Suprapubic skin (tissue), 4 donors: ENCODE data around the gene LRP6. TPM values are rescaled to one million over a fixed set of nuclear protein-coding genes. Genes with fewer than 3 reads are reported as not detected.

ENCODE experiments used
- DNase-seq, 2 donors: peaks; one replicate each; pipeline ENCODE4 v3.0.0-alpha.2; 2019; ENCODE audit warnings: low spot score in 2 of 2
- H3K27ac ChIP-seq: fragments of 200-600 bp; sonication (generic); one replicate; pipeline ENCODE4 v1.5.1; 2019
- H3K27me3 ChIP-seq: fragments of 200-600 bp; sonication (generic); one replicate; pipeline ENCODE4 v1.5.1; 2019
- H3K36me3 ChIP-seq: fragments of 200-600 bp; sonication (generic); one replicate; pipeline ENCODE4 v1.5.1; 2019
- H3K4me1 ChIP-seq: fragments of 200-600 bp; sonication (generic); one replicate; pipeline ENCODE4 v1.5.1; 2019
- H3K4me3 ChIP-seq: fragments of 200-600 bp; sonication (generic); one replicate; pipeline ENCODE4 v1.5.1; 2019; ENCODE audit warnings: mild to moderate bottlenecking
- H3K9me3 ChIP-seq: fragments of 200-600 bp; sonication (generic); one replicate; pipeline ENCODE4 v1.5.1; 2019
- EP300 ChIP-seq: sonication (generic); formaldehyde crosslinking; IDR thresholded peaks from one replicate; pipeline ENCODE4 v1.6.1; 2017; ENCODE audit warnings: antibody characterized with exemption
- POLR2A ChIP-seq, 2 donors: fragments of 450-650 bp; IDR thresholded peaks; one replicate each; pipeline ENCODE4 v1.6.1; 2017; ENCODE audit warnings: antibody characterized with exemption in 2 of 2, mild to moderate bottlenecking in 2 of 2, moderate library complexity in 2 of 2
- POLR2AphosphoS5 ChIP-seq, 3 donors: sonication (generic); formaldehyde crosslinking; IDR thresholded peaks; one replicate each; pipeline ENCODE4 v1.6.1; 2017; ENCODE audit warnings: antibody characterized with exemption in 3 of 3
- WGBS: methylation state at CpG from one replicate; pipeline ENCODE4 v1.1.5; 2018; 5-methylcytosine and 5-hydroxymethylcytosine counted together
- total RNA-seq, 4 donors: library from RNA; depleted of rRNA; stranded (reverse); fragments of >200 nt; gene quantifications; one replicate each; pipeline ENCODE4 v1.1.0, GENCODE V29; 2016
- TF ChIP-seq, protein P1 (sequence below), 2 donors: fragments of 200-600 bp in 1 of 2; fragments of 450-650 bp in 1 of 2; sonication (generic) in 1 of 2; IDR thresholded peaks; one replicate each; pipeline ENCODE4 v1.5.1; 2016 to 2019; ENCODE audit warnings: antibody characterized with exemption in 2 of 2, mild to moderate bottlenecking in 1 of 2, moderate library complexity in 1 of 2

LRP6 gene
- total RNA-seq, 4 donors from 2014 or later: 13.3 to 39.9 (median 33.9) TPM

DNA sequence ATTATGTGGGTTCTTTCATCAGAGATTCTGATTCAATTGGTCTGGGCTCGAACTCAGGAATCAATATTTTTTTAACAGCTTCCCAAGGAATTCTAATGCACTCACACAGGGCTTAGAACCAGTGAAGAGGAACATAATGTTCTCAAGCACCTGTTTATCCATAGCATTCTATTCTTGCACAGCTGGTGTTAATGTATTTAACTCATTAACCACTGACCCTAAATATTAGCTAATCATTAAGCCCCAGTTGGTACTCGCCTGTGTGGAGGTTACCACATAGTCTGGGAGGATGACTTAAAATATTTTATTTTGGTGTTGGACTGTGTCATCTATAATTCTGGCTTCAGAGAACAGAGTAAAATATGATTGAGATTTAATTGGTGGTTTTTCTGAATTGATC is 45.3 kb downstream of the LRP6 start:
- H3K4me1 ChIP-seq: peaks cover 4% of the 10 kb centered on the region
- H3K36me3 ChIP-seq: no peaks in the 10 kb centered on the region
- H3K9me3 ChIP-seq: no peaks in the 10 kb centered on the region
- WGBS: 92% methylated on average over 2 of the region's 2 CpGs
- TF ChIP-seq POLR2AphosphoS5 (IDR thresholded peaks at IDR 0.05) (no peak), POLR2A (IDR thresholded peaks at IDR 0.05) (no peak), EP300 (no peak)
- TF ChIP-seq, protein P1, sequence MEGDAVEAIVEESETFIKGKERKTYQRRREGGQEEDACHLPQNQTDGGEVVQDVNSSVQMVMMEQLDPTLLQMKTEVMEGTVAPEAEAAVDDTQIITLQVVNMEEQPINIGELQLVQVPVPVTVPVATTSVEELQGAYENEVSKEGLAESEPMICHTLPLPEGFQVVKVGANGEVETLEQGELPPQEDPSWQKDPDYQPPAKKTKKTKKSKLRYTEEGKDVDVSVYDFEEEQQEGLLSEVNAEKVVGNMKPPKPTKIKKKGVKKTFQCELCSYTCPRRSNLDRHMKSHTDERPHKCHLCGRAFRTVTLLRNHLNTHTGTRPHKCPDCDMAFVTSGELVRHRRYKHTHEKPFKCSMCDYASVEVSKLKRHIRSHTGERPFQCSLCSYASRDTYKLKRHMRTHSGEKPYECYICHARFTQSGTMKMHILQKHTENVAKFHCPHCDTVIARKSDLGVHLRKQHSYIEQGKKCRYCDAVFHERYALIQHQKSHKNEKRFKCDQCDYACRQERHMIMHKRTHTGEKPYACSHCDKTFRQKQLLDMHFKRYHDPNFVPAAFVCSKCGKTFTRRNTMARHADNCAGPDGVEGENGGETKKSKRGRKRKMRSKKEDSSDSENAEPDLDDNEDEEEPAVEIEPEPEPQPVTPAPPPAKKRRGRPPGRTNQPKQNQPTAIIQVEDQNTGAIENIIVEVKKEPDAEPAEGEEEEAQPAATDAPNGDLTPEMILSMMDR (IDR thresholded peaks at IDR 0.05): no peak
- no peak overlapping the region for H3K4me3 ChIP-seq
- H3K27me3 ChIP-seq: no peaks in the 10 kb centered on the region
- no peak for DNase-seq
- no peak overlapping the region for H3K27ac ChIP-seq

- no peak for TF ChIP-seq EP300
- TF ChIP-seq, protein P1 (IDR thresholded peaks at IDR 0.05): no peak
- no peak for TF ChIP-seq POLR2AphosphoS5 (IDR thresholded peaks at IDR 0.05)
- no peak for TF ChIP-seq POLR2A (IDR thresholded peaks at IDR 0.05)
- Histone ChIP-seq H3K4me3 (no peak overlapping the region), H3K27ac (no peak overlapping the region), H3K36me3 (no peaks in the 10 kb centered on the region), H3K4me1 (peaks cover 4% of the 10 kb centered on the region), H3K9me3 (no peaks in the 10 kb centered on the region), H3K27me3 (no peaks in the 10 kb centered on the region)
- no peak for DNase-seq
- 93% methylated on average over 9 of the region's 9 CpGs for WGBS
Observed at GRCh38 chr12:12219664-12220063, 47.2 kb downstream of the LRP6 start.

DNA sequence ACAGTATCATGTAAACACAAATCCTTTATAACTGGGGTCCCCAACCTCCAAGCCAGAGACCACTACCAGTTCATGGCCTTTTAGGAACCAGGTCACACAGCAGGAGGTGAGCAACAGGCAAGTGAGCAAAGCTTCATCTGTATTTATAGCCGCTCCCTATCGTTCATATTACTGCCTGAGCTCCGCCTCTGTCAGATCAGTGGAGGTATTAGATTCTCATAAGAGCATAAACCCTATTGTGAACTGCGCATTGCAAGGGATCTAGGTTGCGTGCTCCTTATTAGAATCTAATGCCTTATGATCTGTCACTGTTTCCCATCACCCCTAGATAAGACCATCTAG is 49.9 kb downstream of the LRP6 start:
- TF ChIP-seq EP300 (no peak), POLR2AphosphoS5 (IDR thresholded peaks at IDR 0.05) (no peak), POLR2A (IDR thresholded peaks at IDR 0.05) (no peak)
- TF ChIP-seq, protein P1 (IDR thresholded peaks at IDR 0.05): no peak
- Histone ChIP-seq H3K27me3 (no peaks in the 10 kb centered on the region), H3K4me1 (peaks cover 4% of the 10 kb centered on the region), H3K4me3 (no peak overlapping the region), H3K36me3 (no peaks in the 10 kb centered on the region), H3K27ac (no peak overlapping the region), H3K9me3 (no peaks in the 10 kb centered on the region)
- no peak for DNase-seq
- WGBS: 92% methylated on average over 5 of the region's 5 CpGs

DNA sequence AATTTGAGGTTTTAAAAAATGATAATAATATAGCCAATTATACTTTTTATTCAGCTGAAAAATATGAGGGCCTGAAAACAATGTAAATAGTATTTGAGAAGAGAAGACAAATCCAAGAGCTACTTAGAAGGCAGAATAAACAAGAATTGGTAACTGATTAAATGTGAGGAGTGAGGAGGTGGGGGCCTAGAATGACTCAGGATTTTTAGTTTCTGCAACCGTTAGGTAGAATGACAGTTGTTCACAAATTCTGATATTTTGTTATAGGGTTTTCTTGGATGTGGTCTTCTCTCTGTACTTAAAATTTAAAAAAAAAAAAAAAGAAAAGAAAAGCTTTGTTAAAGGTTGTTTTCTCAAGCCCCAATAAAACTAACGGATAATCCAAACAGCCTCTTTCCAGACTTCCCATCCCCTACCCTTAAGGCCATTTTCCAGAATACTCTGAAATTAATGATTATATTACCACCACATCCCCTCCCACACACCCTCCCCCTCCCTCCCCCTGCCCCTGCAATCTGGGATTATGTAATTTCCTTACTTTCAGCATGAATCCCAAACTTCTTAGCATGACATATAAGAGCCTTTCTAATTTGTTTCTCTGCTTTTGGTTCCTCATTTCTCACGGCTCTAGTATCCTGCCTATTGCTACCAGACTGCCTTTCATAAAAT is 50.4 kb downstream of the LRP6 start:
- Histone ChIP-seq H3K36me3 (no peaks in the 10 kb centered on the region), H3K27me3 (no peaks in the 10 kb centered on the region), H3K4me1 (peaks cover 4% of the 10 kb centered on the region), H3K9me3 (no peaks in the 10 kb centered on the region), H3K4me3 (no peak overlapping the region), H3K27ac (no peak overlapping the region)
- WGBS: 64% methylated on average over 3 of the region's 3 CpGs
- no peak for DNase-seq
- TF ChIP-seq, protein P1 (IDR thresholded peaks at IDR 0.05): no peak
- TF ChIP-seq POLR2AphosphoS5 (IDR thresholded peaks at IDR 0.05): no peak
- no peak for TF ChIP-seq POLR2A (IDR thresholded peaks at IDR 0.05)
- TF ChIP-seq EP300: no peak

DNA sequence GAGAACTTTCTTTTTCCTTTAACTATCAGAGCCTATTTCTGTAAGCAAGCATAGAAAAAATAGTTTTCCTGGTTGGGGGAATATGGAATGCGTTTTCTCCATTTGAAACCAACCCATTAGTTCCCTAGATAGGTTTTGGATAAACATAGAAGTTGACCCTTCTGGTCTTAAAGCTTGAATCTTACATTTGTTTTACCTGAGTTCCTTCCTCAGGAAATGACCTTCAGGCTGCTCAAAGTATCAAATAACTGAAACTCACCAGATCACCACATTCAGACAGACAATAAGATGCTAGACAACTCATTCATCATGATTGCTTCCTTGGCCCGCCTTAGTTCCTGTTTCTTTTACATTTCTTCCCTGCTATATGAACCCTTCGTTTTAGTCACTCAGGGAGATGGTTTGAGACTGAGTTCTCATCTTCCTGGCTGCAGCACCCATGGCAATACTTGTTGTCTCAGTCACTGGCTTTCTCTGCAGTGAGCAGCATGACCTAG is 52.2 kb downstream of the LRP6 start:
- Histone ChIP-seq H3K4me1 (no peaks in the 10 kb centered on the region), H3K36me3 (no peaks in the 10 kb centered on the region), H3K4me3 (no peak overlapping the region), H3K27ac (no peak overlapping the region), H3K9me3 (no peaks in the 10 kb centered on the region), H3K27me3 (no peaks in the 10 kb centered on the region)
- 60% methylated on average over 3 of the region's 3 CpGs for WGBS
- no peak for DNase-seq
- TF ChIP-seq POLR2A (IDR thresholded peaks at IDR 0.05) (no peak), EP300 (no peak), POLR2AphosphoS5 (IDR thresholded peaks at IDR 0.05) (no peak)
- TF ChIP-seq, protein P1 (IDR thresholded peaks at IDR 0.05): no peak
